Measurements from ENCODE around the gene CELF1. TPM values are rescaled to one million over a fixed set of nuclear protein-coding genes. Genes with fewer than 3 reads are reported as not detected.
A peak's percentile ranks its signal among the peaks of the same experiment; 100 is the strongest.

The CELF1 gene
- total RNA-seq, 4 donors from 2014 or later = 51.2 to 138 (median 121) TPM

DNA sequence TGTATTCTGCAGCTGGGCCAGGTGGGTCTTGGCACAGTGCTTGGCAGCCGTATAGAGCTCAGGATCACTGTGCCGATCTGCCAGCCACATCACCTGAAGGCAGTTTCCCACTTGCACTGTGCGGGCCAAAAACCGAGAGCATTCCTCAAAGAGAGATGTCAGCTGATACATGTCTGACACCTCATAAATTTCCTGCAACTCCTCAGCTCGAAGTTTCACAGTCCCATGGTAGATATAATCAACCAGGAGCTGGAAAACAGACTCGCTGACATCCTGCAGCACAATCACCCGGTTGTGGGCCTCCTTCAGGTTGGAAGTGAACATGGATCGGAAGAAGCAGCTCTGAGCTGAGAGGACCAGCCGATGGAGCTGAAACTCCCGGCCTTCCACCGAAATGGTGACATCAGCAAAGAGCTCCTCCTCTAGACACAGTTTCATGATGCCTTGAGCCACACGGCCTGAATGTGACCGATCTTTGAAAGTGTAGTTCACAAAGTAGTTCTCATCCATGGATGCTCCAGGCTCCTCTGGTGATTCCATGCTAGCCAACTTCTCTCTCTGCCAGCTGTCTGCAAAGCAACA, 24.6 kb upstream of the CELF1 start:
- H3K4me1 ChIP-seq = no peaks in the 10 kb centered on the region
- TF ChIP-seq CTCF (IDR thresholded peaks at IDR 0.05) = no peak
- TF ChIP-seq POLR2A (IDR thresholded peaks at IDR 0.05) = no peak
- H3K27me3 ChIP-seq = no peaks in the 10 kb centered on the region
- H3K27ac ChIP-seq = peak overlapping the region in 1 of 2 donors; percentile 85
- H3K36me3 ChIP-seq = no peaks in the 10 kb centered on the region
- intact Hi-C loops (cut with DNase I; ENCODE audit: low total_unique reads) = no loop called here
- H3K4me3 ChIP-seq = peak overlapping the region in 1 of 2 donors; percentile 97
- no peaks in the 10 kb centered on the region for H3K9me3 ChIP-seq
- no peak for DNase-seq

GRCh38 chr11:47573321-47573720, 20.4 kb upstream of the CELF1 start:
- Histone ChIP-seq H3K36me3 (no peaks in the 10 kb centered on the region), H3K27me3 (no peaks in the 10 kb centered on the region), H3K9me3 (no peaks in the 10 kb centered on the region), H3K4me1 (no peaks in the 10 kb centered on the region), H3K27ac (no peak overlapping the region), H3K4me3 (no peak overlapping the region)
- DNase-seq = no peak
- intact Hi-C loops (cut with DNase I; ENCODE audit: low total_unique reads) = no loop called here
- TF ChIP-seq POLR2A (IDR thresholded peaks at IDR 0.05) (no peak), CTCF (IDR thresholded peaks at IDR 0.05) (no peak)

- TF ChIP-seq CTCF (IDR thresholded peaks at IDR 0.05) (no peak), POLR2A (IDR thresholded peaks at IDR 0.05) (no peak)
- Histone ChIP-seq H3K9me3 (no peaks in the 10 kb centered on the region), H3K36me3 (no peaks in the 10 kb centered on the region), H3K4me1 (no peaks in the 10 kb centered on the region), H3K27ac (peak overlapping the region in 1 of 2 donors; percentile 37), H3K27me3 (no peaks in the 10 kb centered on the region), H3K4me3 (no peak overlapping the region)
- DNase-seq = no peak
- intact Hi-C loops (cut with DNase I; ENCODE audit: low total_unique reads) = no loop called here
Observed at GRCh38 chr11:47572715-47573255, 19.9 kb upstream of the CELF1 start.

DNA sequence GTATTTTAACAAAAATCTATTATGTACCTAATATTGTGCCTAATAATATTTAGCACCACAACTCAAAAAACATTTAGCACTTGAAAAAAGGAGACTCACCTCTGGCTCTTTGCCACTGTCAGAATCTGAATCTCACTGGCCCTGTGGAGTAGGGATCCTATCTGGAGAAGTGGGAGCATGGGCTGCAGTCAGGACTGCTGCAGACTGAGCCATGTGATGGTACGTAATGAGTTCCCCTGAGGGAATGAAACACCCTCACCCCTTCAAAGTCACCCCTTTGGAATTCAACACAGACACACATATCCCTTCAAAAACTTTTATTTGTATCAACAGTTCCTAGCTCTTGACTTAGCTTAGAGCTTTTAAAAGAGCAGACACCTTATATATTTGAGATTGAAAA, 19.0 kb upstream of the CELF1 start:
- no peaks in the 10 kb centered on the region for H3K4me1 ChIP-seq
- H3K4me3 ChIP-seq = no peak overlapping the region
- no peaks in the 10 kb centered on the region for H3K27me3 ChIP-seq
- no peaks in the 10 kb centered on the region for H3K9me3 ChIP-seq
- no peak overlapping the region for H3K27ac ChIP-seq
- no peaks in the 10 kb centered on the region for H3K36me3 ChIP-seq
- TF ChIP-seq POLR2A (IDR thresholded peaks at IDR 0.05) = no peak
- TF ChIP-seq CTCF (IDR thresholded peaks at IDR 0.05) = no peak
- no peak for DNase-seq
- intact Hi-C loops (cut with DNase I; ENCODE audit: low total_unique reads) = no loop called here

DNA sequence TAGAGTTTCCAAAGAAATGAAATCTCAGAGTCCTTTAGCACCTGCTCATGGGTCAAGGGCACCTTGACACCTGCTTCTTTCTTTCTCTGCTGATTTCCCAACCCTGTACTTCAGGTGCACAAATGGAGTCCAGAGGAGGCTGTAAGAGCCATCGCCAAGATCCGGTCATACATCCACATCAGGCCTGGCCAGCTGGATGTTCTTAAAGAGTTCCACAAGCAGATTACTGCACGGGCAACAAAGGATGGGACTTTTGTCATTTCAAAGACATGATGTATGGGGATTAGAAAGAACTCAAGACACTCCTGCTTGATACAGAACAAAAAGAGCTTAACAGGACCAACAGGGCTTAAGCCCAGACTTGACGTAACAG, 18.4 kb upstream of the CELF1 start:
- Histone ChIP-seq H3K27ac (no peak overlapping the region), H3K4me1 (no peaks in the 10 kb centered on the region), H3K4me3 (no peak overlapping the region), H3K27me3 (no peaks in the 10 kb centered on the region), H3K36me3 (no peaks in the 10 kb centered on the region), H3K9me3 (no peaks in the 10 kb centered on the region)
- intact Hi-C loops (cut with DNase I; ENCODE audit: low total_unique reads) = no loop called here
- no peak for TF ChIP-seq CTCF (IDR thresholded peaks at IDR 0.05)
- no peak for TF ChIP-seq POLR2A (IDR thresholded peaks at IDR 0.05)
- DNase-seq = no peak

All from uterus (tissue), 4 donors.